GM13977 (cell line): ENCODE results near the gene RAD50.

Experiments used
- DNase-seq: peaks from one replicate; pipeline ENCODE4 v3.0.0; 2012; ENCODE audit warnings: low spot score
- CTCF ChIP-seq: IDR thresholded peaks from 2 replicates; pipeline ENCODE4 v1.5.1; 2012; ENCODE audit warnings: mild to moderate bottlenecking, control low read depth; ENCODE audit not compliant: insufficient read depth; ENCODE audit errors: extremely low read depth, missing control alignments
- in situ Hi-C: fragments of 300-500 bp; cut with MboI; formaldehyde crosslinking; loops from one replicate; pipeline ENCODE4 v1.12.0; 2022; ENCODE audit warnings: low sequenced_read_pairs, low pct_unique_long_range_greater_than_20kb, mixed read lengths, inconsistent platforms; ENCODE audit not compliant: unreplicated experiment

RAD50 gene

GRCh38 chr5:132608107-132608506 is 51.3 kb downstream of the RAD50 start:
- no peak for DNase-seq
- in situ Hi-C loops: no loop called here
- TF ChIP-seq CTCF: no peak

GRCh38 chr5:132611965-132612364 is 55.2 kb downstream of the RAD50 start:
- in situ Hi-C loops: no loop called here
- DNase-seq: no peak
- no peak for TF ChIP-seq CTCF

GRCh38 chr5:132612846-132613245 is 56.1 kb downstream of the RAD50 start:
- no peak for DNase-seq
- in situ Hi-C loops: no loop called here
- no peak for TF ChIP-seq CTCF

GRCh38 chr5:132621699-132622098 is 64.9 kb downstream of the RAD50 start:
- no peak for TF ChIP-seq CTCF
- in situ Hi-C loops: no loop called here
- no peak for DNase-seq

- no peak for TF ChIP-seq CTCF
- no peak for DNase-seq
- in situ Hi-C loops: no loop called here
These were observed 65.8 kb downstream of the RAD50 start for GRCh38 chr5:132622608-132623007.

- in situ Hi-C loops: no loop called here
- TF ChIP-seq CTCF: no peak
- DNase-seq: no peak
These were observed 70.7 kb downstream of the RAD50 start for GRCh38 chr5:132627470-132627869.

GRCh38 chr5:132628814-132629213 is 72.0 kb downstream of the RAD50 start:
- peak; percentile 46 for DNase-seq
- TF ChIP-seq CTCF: no peak
- in situ Hi-C loops: no loop called here
